Spleen (tissue), 7 donors: ENCODE measurements around the gene LSAMP.

Experiments
- CTCF ChIP-seq, 11 experiments: fragments of 200-600 bp in 7 of 11; fragments of 450-650 bp in 4 of 11; sonication (generic) in 4 of 11; IDR thresholded peaks in 8 of 11; conservative IDR thresholded peaks in 3 of 11; 1 replicate in 7 of 11; 2 replicates in 4 of 11; pipeline versions ENCODE4 v1.4.0 to v1.8.0; 2016 to 2021; ENCODE audit warnings: antibody characterized with exemption in 11 of 11, inconsistent platforms in 4 of 11, mild to moderate bottlenecking in 1 of 11
- POLR2A ChIP-seq, 3 donors: fragments of 450-650 bp; IDR thresholded peaks; one replicate each; pipeline ENCODE4 v1.5.1; 2017; ENCODE audit warnings: antibody characterized with exemption in 3 of 3, mild to moderate bottlenecking in 1 of 3
- POLR2AphosphoS5 ChIP-seq, 3 donors: sonication (generic); formaldehyde crosslinking; IDR thresholded peaks; one replicate each; pipeline ENCODE4 v1.5.1; 2017; ENCODE audit warnings: antibody characterized with exemption in 3 of 3
- donor health status: DM: no; HTN: no; CAD: no; lungs with moderate emphysema.
- donor health status: DM: no; HTN: no; CAD: no.
- donor health status: DM: no; HTN: no; CAD: no.

GRCh38 chr3:115898656-115899410, 546.5 kb downstream of the LSAMP start:
- no peak for TF ChIP-seq CTCF (IDR thresholded peaks at IDR 0.05 in 8 of 11, conservative IDR thresholded peaks at IDR 0.05 in 3 of 11)
- TF ChIP-seq POLR2A (IDR thresholded peaks at IDR 0.05) = no peak
- no peak for TF ChIP-seq POLR2AphosphoS5 (IDR thresholded peaks at IDR 0.05)
